Measurements from ENCODE around the gene ZBTB16.

GRCh38 chr11:114272311-114272710 lies 212.8 kb downstream of the ZBTB16 start:
- TF ChIP-seq CTCF (conservative IDR thresholded peaks at IDR 0.05; ENCODE audit: low read depth in 2 of 2) = no peak
- TF ChIP-seq EZH2 (IDR thresholded peaks at IDR 0.05; ENCODE audit: low read depth, unreplicated experiment) = no peak
- TF ChIP-seq, protein P1, sequence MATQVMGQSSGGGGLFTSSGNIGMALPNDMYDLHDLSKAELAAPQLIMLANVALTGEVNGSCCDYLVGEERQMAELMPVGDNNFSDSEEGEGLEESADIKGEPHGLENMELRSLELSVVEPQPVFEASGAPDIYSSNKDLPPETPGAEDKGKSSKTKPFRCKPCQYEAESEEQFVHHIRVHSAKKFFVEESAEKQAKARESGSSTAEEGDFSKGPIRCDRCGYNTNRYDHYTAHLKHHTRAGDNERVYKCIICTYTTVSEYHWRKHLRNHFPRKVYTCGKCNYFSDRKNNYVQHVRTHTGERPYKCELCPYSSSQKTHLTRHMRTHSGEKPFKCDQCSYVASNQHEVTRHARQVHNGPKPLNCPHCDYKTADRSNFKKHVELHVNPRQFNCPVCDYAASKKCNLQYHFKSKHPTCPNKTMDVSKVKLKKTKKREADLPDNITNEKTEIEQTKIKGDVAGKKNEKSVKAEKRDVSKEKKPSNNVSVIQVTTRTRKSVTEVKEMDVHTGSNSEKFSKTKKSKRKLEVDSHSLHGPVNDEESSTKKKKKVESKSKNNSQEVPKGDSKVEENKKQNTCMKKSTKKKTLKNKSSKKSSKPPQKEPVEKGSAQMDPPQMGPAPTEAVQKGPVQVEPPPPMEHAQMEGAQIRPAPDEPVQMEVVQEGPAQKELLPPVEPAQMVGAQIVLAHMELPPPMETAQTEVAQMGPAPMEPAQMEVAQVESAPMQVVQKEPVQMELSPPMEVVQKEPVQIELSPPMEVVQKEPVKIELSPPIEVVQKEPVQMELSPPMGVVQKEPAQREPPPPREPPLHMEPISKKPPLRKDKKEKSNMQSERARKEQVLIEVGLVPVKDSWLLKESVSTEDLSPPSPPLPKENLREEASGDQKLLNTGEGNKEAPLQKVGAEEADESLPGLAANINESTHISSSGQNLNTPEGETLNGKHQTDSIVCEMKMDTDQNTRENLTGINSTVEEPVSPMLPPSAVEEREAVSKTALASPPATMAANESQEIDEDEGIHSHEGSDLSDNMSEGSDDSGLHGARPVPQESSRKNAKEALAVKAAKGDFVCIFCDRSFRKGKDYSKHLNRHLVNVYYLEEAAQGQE (IDR thresholded peaks at IDR 0.05; ENCODE audit: unreplicated experiment) = no peak
- no peak for TF ChIP-seq POLR2AphosphoS5 (IDR thresholded peaks at IDR 0.05; ENCODE audit: low read depth)

Data from GM23338 (cell line).